ENCODE results near the gene MERTK. TPM values are rescaled to one million over a fixed set of nuclear protein-coding genes. Genes with fewer than 3 reads are reported as not detected.
"Not testable (repeated sequence)": the region's sequence is repeated elsewhere in the genome, so short reads cannot be mapped to it uniquely, and the experiment has no call there.

Gene MERTK
- total and polyA plus RNA-seq, 2 of the 13 experiments (the other 11 are each of a cell fraction or from before 2014, with no cell fraction given): 37.3 to 44.7 TPM

DNA sequence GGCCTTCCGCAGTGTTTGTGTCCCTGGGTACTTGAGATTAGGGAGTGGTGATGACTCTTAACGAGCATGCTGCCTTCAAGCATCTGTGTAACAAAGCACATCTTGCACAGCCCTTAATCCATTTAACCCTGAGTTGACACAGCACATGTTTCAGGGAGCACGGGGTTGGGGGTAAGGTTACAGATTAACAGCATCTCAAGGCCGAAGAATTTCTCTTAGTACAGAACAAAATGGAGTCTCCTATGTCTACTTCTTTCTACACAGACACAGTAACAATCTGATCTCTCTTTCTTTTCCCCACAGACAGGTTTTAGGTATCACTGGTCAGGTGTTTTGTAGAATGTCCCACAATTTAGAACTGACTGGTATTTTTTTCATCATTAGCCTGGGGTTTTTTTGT lies 65.1 kb downstream of the MERTK start:
- BruUV-seq (replicated peaks); H4K20me1 ChIP-seq (ENCODE audit: insufficient read depth, low read length); intact Hi-C loops (cut with micrococcal nuclease; ENCODE audit: unreplicated experiment); H3K4me2 ChIP-seq (ENCODE audit: low read depth, low read length); CTCF ChIA-PET (ENCODE audit: low intra/inter-chr PET ratio, low total read pairs); H3K4me3 ChIP-seq (replicated peaks in 1 of 3; ENCODE audit: insufficient read depth in 1 of 3, low read depth in 2 of 3, low read length in 3 of 3); H3K9me3 ChIP-seq (ENCODE audit: low read length); DNase-seq (ENCODE audit: low spot score); FAIRE-seq; in situ Hi-C loops (cut with HindIII; ENCODE audit: extremely low pct_ligation_motif_present, low pct_unique_long_range_greater_than_20kb); H2AFZ ChIP-seq (ENCODE audit: low read length); ATAC-seq; H3K9ac ChIP-seq (ENCODE audit: insufficient read depth, low read depth, low read length); POLR2A ChIA-PET; H3K79me2 ChIP-seq (ENCODE audit: insufficient read depth, low read length); H3K27me3 ChIP-seq (ENCODE audit: control insufficient read depth in 1 of 2, insufficient read depth in 2 of 2, low read length in 2 of 2); TF ChIP-seq SOX6 (IDR thresholded peaks at IDR 0.05): not testable (repeated sequence)
- H3K27ac ChIP-seq (ENCODE audit: extremely low read length, insufficient read depth, low read length): peak overlapping the region; percentile 3
- peaks cover 51% of the 10 kb centered on the region for H3K4me1 ChIP-seq (ENCODE audit: insufficient read depth, low read length)
- 19% methylated on average over 4 of the region's 4 CpGs for WGBS (ENCODE audit: low lambda C conversion rate)
- H3K36me3 ChIP-seq (replicated peaks in 1 of 2; ENCODE audit: control insufficient read depth in 1 of 2, insufficient read depth in 2 of 2, low read length in 2 of 2): peaks cover 14 to 56% of the 10 kb centered on the region in 2 experiments; a peak in 4 of 5 replicates
- TF ChIP-seq, protein P1, sequence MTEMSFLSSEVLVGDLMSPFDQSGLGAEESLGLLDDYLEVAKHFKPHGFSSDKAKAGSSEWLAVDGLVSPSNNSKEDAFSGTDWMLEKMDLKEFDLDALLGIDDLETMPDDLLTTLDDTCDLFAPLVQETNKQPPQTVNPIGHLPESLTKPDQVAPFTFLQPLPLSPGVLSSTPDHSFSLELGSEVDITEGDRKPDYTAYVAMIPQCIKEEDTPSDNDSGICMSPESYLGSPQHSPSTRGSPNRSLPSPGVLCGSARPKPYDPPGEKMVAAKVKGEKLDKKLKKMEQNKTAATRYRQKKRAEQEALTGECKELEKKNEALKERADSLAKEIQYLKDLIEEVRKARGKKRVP (CRISPR knock-in tag; IDR thresholded peaks at IDR 0.05): peak in 1 of 2 experiments; percentile 54; a peak in 1 of 4 replicates
- peak; percentile 42; the same call in 1 of the 2 replicates for TF ChIP-seq HDAC1 (CRISPR knock-in tag; IDR thresholded peaks at IDR 0.05)
- peak; percentile 56 for TF ChIP-seq SOX6 (CRISPR knock-in tag; IDR thresholded peaks at IDR 0.05)
- 0 out of 2 replicates have a peak, but pooled peaks have one; percentile 26 for TF ChIP-seq NR2F6 (IDR thresholded peaks at IDR 0.05)
- TF ChIP-seq NR2F6 (CRISPR knock-in tag; IDR thresholded peaks at IDR 0.05): 0 out of 2 replicates have a peak, but pooled peaks have one; percentile 23
- TF ChIP-seq, protein P2, sequence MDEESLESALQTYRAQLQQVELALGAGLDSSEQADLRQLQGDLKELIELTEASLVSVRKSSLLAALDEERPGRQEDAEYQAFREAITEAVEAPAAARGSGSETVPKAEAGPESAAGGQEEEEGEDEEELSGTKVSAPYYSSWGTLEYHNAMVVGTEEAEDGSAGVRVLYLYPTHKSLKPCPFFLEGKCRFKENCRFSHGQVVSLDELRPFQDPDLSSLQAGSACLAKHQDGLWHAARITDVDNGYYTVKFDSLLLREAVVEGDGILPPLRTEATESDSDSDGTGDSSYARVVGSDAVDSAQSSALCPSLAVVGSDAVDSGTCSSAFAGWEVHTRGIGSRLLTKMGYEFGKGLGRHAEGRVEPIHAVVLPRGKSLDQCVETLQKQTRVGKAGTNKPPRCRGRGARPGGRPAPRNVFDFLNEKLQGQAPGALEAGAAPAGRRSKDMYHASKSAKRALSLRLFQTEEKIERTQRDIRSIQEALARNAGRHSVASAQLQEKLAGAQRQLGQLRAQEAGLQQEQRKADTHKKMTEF (CRISPR knock-in tag; IDR thresholded peaks at IDR 0.05): 0 out of 2 replicates have a peak, but pooled peaks have one; percentile 23
- TF ChIP-seq SALL1 (CRISPR knock-in tag; IDR thresholded peaks at IDR 0.05): peak; percentile 37; the same call in 1 of the 2 replicates
- TF ChIP-seq, protein P3, sequence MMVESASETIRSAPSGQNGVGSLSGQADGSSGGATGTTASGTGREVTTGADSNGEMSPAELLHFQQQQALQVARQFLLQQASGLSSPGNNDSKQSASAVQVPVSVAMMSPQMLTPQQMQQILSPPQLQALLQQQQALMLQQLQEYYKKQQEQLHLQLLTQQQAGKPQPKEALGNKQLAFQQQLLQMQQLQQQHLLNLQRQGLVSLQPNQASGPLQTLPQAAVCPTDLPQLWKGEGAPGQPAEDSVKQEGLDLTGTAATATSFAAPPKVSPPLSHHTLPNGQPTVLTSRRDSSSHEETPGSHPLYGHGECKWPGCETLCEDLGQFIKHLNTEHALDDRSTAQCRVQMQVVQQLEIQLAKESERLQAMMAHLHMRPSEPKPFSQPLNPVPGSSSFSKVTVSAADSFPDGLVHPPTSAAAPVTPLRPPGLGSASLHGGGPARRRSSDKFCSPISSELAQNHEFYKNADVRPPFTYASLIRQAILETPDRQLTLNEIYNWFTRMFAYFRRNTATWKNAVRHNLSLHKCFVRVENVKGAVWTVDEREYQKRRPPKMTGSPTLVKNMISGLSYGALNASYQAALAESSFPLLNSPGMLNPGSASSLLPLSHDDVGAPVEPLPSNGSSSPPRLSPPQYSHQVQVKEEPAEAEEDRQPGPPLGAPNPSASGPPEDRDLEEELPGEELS (CRISPR knock-in tag; IDR thresholded peaks at IDR 0.05): peak; percentile 59
- peak; percentile 43; the same call in 1 of the 2 replicates for TF ChIP-seq HOXA3 (CRISPR knock-in tag; IDR thresholded peaks at IDR 0.05)
- TF ChIP-seq KAT8 (CRISPR knock-in tag; IDR thresholded peaks at IDR 0.05): peak; percentile 62
- peak; percentile 85 for TF ChIP-seq GATAD2A (CRISPR knock-in tag; IDR thresholded peaks at IDR 0.05)
- TF ChIP-seq POGZ (CRISPR knock-in tag; IDR thresholded peaks at IDR 0.05): 0 out of 2 replicates have a peak, but pooled peaks have one; percentile 19
- TF ChIP-seq FOXJ3 (CRISPR knock-in tag; IDR thresholded peaks at IDR 0.05; ENCODE audit: borderline replicate concordance): 0 out of 2 replicates have a peak, but pooled peaks have one; percentile 18
- peak in 1 of 2 experiments; percentile 47; a peak in 1 of 4 replicates for TF ChIP-seq KLF16 (CRISPR knock-in tag; IDR thresholded peaks at IDR 0.05)
- TF ChIP-seq, protein P4, sequence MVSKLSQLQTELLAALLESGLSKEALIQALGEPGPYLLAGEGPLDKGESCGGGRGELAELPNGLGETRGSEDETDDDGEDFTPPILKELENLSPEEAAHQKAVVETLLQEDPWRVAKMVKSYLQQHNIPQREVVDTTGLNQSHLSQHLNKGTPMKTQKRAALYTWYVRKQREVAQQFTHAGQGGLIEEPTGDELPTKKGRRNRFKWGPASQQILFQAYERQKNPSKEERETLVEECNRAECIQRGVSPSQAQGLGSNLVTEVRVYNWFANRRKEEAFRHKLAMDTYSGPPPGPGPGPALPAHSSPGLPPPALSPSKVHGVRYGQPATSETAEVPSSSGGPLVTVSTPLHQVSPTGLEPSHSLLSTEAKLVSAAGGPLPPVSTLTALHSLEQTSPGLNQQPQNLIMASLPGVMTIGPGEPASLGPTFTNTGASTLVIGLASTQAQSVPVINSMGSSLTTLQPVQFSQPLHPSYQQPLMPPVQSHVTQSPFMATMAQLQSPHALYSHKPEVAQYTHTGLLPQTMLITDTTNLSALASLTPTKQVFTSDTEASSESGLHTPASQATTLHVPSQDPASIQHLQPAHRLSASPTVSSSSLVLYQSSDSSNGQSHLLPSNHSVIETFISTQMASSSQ (IDR thresholded peaks at IDR 0.05; ENCODE audit: low read depth): peak; percentile 82
- TF ChIP-seq, protein P4 (CRISPR knock-in tag; IDR thresholded peaks at IDR 0.05; ENCODE audit: borderline replicate concordance): peak; percentile 92
- TF ChIP-seq SAP130 (CRISPR knock-in tag; IDR thresholded peaks at IDR 0.05; ENCODE audit: low read depth): peak; percentile 62
